Activated CD8-positive, alpha-beta T cell treated with anti-CD3 and anti-CD28 coated beads for 36 hours (primary cell): Measurements from ENCODE around the gene PDE4B. TPM values are rescaled to one million over a fixed set of nuclear protein-coding genes. Genes with fewer than 3 reads are reported as not detected.

Experiments used
- ATAC-seq: fragments of 200-7000 bp; cut with Tn5 transposase; one replicate; pipeline ENCODE4 v1.10.0; 2021; ENCODE audit warnings: mild to moderate bottlenecking, moderate library complexity
- CTCF ChIA-PET: fragments of 350-600 bp; sonication (Branson Sonifier 250); formaldehyde crosslinking; loops from one replicate; lab custom pipeline; 2021; ENCODE audit warnings: antibody characterized with exemption; lab: Charles Lee
- POLR2A ChIA-PET: fragments of 350-600 bp; sonication (Branson Sonifier 250); formaldehyde crosslinking; loops from one replicate; lab custom pipeline; 2021; ENCODE audit warnings: antibody characterized with exemption; lab: Charles Lee
- DNase-seq: peaks from one replicate; pipeline ENCODE4 v3.0.0-alpha.2; 2020
- H3K27ac Mint-ChIP-seq: one replicate; pipeline ENCODE4 v1.8.0; 2021; ENCODE audit warnings: mild to moderate bottlenecking, mixed read lengths
- H3K27me3 Mint-ChIP-seq: one replicate; pipeline ENCODE4 v1.8.0; 2021; ENCODE audit warnings: mixed read lengths
- H3K36me3 Mint-ChIP-seq: one replicate; pipeline ENCODE4 v1.8.0; 2021; ENCODE audit warnings: low read depth, mixed read lengths
- H3K4me1 Mint-ChIP-seq: one replicate; pipeline ENCODE4 v1.8.0; 2021; ENCODE audit warnings: low read depth, mixed read lengths
- H3K4me3 Mint-ChIP-seq: one replicate; pipeline ENCODE4 v1.8.0; 2021; ENCODE audit warnings: mild to moderate bottlenecking, moderate library complexity, mixed read lengths
- H3K9me3 Mint-ChIP-seq: one replicate; pipeline ENCODE4 v1.8.0; 2021; ENCODE audit warnings: mixed read lengths
- CTCF ChIP-seq: fragments of 200-600 bp; IDR thresholded peaks from one replicate; pipeline ENCODE4 v1.8.0; 2022; ENCODE audit warnings: antibody characterized with exemption, mild to moderate bottlenecking
- intact Hi-C: fragments of 100-400 bp; cut with micrococcal nuclease; formaldehyde crosslinking; loops from one replicate; pipeline ENCODE4 v1.10.0; 2022
- total RNA-seq, 2 experiments: library from RNA; stranded (reverse); gene quantifications; one replicate each; pipeline ENCODE4 v1.2.3, GENCODE V29; 2021

Gene PDE4B
- total RNA-seq, 2 experiments from 2014 or later: 32.4 to 33.1 TPM

- Mint-ChIP-seq H3K4me1 (peaks cover 81% of the 10 kb centered on the region), H3K27me3 (no peaks in the 10 kb centered on the region), H3K4me3 (peak overlapping the region; percentile 20), H3K36me3 (peaks cover 57% of the 10 kb centered on the region), H3K9me3 (no peaks in the 10 kb centered on the region), H3K27ac (peak overlapping the region; percentile 78)
- ChIA-PET POLR2A (interaction anchor here (0.8 to 7.3 kb wide), 7 partner anchors 9 to 1380 kb away, joined by 3 to 63 read pairs (median 4); no protein-coding TSS in a partner anchor), CTCF (interaction anchor here (0.6 to 4.4 kb wide), 17 partner anchors 11 to 103 kb away, joined by 3 to 38 read pairs (median 3); no protein-coding TSS in a partner anchor)
- TF ChIP-seq CTCF: no peak
- ATAC-seq (no peak), DNase-seq (peak; percentile 21)
- intact Hi-C loops: no loop called here
Observed at GRCh38 chr1:66342707-66343106, 550.0 kb downstream of the PDE4B start.

- peak overlapping the region; percentile 78 for H3K27ac Mint-ChIP-seq
- TF ChIP-seq CTCF: no peak
- no peaks in the 10 kb centered on the region for H3K27me3 Mint-ChIP-seq
- DNase-seq (peak; percentile 28), ATAC-seq (no peak)
- H3K4me1 Mint-ChIP-seq: peaks cover 80% of the 10 kb centered on the region
- peaks cover 49% of the 10 kb centered on the region for H3K36me3 Mint-ChIP-seq
- ChIA-PET CTCF (interaction anchor here (0.6 to 4.4 kb wide), 14 partner anchors 8 to 102 kb away, joined by 3 to 38 read pairs (median 4); no protein-coding TSS in a partner anchor), POLR2A (interaction anchor here (0.6 to 7.3 kb wide), 13 partner anchors 8 to 1381 kb away, joined by 3 to 63 read pairs (median 4); no protein-coding TSS in a partner anchor)
- intact Hi-C loops: no loop called here
- peak overlapping the region; percentile 20 for H3K4me3 Mint-ChIP-seq
- H3K9me3 Mint-ChIP-seq: no peaks in the 10 kb centered on the region
Observed at GRCh38 chr1:66343569-66344325, 551.1 kb downstream of the PDE4B start.

- intact Hi-C loops: no loop called here
- CTCF ChIA-PET: interaction anchor here (0.7 to 3.9 kb wide), 17 partner anchors 10 to 103 kb away, joined by 3 to 25 read pairs (median 5); no protein-coding TSS in a partner anchor
- Mint-ChIP-seq H3K27me3 (no peaks in the 10 kb centered on the region), H3K9me3 (no peaks in the 10 kb centered on the region), H3K36me3 (peaks cover 42% of the 10 kb centered on the region), H3K4me1 (peaks cover 88% of the 10 kb centered on the region), H3K4me3 (peak overlapping the region; percentile 47), H3K27ac (peak overlapping the region; percentile 89)
- POLR2A ChIA-PET: interaction anchor here (1.0 to 7.3 kb wide), 10 partner anchors 8 to 103 kb away, joined by 3 to 63 read pairs (median 4); no protein-coding TSS in a partner anchor
- peak; percentile 50 for ATAC-seq
- DNase-seq: no peak
- no peak for TF ChIP-seq CTCF
Observed at GRCh38 chr1:66346057-66346795, 553.5 kb downstream of the PDE4B start.

GRCh38 chr1:66346873-66347272 lies 554.2 kb downstream of the PDE4B start:
- ATAC-seq (no peak), DNase-seq (no peak)
- no peak for TF ChIP-seq CTCF
- Mint-ChIP-seq H3K36me3 (peaks cover 42% of the 10 kb centered on the region), H3K27ac (peak overlapping the region; percentile 89), H3K27me3 (no peaks in the 10 kb centered on the region), H3K4me1 (peaks cover 88% of the 10 kb centered on the region), H3K9me3 (no peaks in the 10 kb centered on the region), H3K4me3 (peak overlapping the region; percentile 47)
- CTCF ChIA-PET: interaction anchor here (0.7 to 3.9 kb wide), 22 partner anchors 9 to 104 kb away, joined by 3 to 25 read pairs (median 4); no protein-coding TSS in a partner anchor
- intact Hi-C loops: no loop called here
- POLR2A ChIA-PET: interaction anchor here (0.8 to 7.3 kb wide), 10 partner anchors 9 to 103 kb away, joined by 3 to 63 read pairs (median 4); no protein-coding TSS in a partner anchor
